K562 (cell line): Measurements from ENCODE around the gene PRPF38A. TPM values are rescaled to one million over a fixed set of nuclear protein-coding genes. Genes with fewer than 3 reads are reported as not detected.

ENCODE experiments used
- ATAC-seq: fragments of 200-7000 bp; cut with Tn5 transposase; 3 replicates; pipeline ENCODE4 v1.9.1; 2020; ENCODE audit warnings: moderate library complexity
- BruUV-seq: library from RNA; stranded (reverse); fragments of 400-500 nt; replicated peaks from 2 replicates; lab custom pipeline; 2021; lab: Mats Ljungman, UMichigan
- CTCF ChIA-PET: fragments of 300-600 bp; formaldehyde crosslinking; extraction: SDS; loops from one replicate; lab custom pipeline; 2021; ENCODE audit warnings: low intra/inter-chr PET ratio; lab: Yijun Ruan, JAX
- POLR2A ChIA-PET: fragments of 300-600, 350-650 bp; sonication (Branson Sonifier 250); formaldehyde crosslinking; extraction: SDS; loops from one replicate; lab custom pipeline; 2021; ENCODE audit warnings: antibody characterized with exemption, inconsistent platforms; lab: Yijun Ruan, JAX
- DNase-seq, 4 experiments: peaks; one replicate each; pipeline versions ENCODE4 v3.0.0 to v3.0.0-alpha.2; 2011 to 2018; ENCODE audit warnings: low spot score in 3 of 4, mixed read lengths in 3 of 4; ENCODE audit errors: extremely low read depth in 1 of 4
- FAIRE-seq: peaks from 2 replicates; lab custom pipeline; 2011; peaks lifted over from hg19 to GRCh38; lab: Jason Lieb, UNC
- H2AFZ ChIP-seq: 2 replicates; pipeline ENCODE4 v1.6.0; 2011; ENCODE audit warnings: low read depth, low read length, control low read depth, inconsistent platforms
- H3K27ac ChIP-seq: fragments of 200-600 bp; 3 replicates; pipeline ENCODE4 v1.8.0; 2011; ENCODE audit warnings: low read depth, mild to moderate bottlenecking, control low read depth, inconsistent platforms, low read length, moderate library complexity, mixed read lengths; ENCODE audit errors: extremely low read depth
- H3K27me3 ChIP-seq, 2 experiments: fragments of 300-600 bp in 1 of 2; 2 replicates in 1 of 2; 3 replicates in 1 of 2; pipeline versions ENCODE4 v1.6.0 to v1.8.0; 2011; ENCODE audit warnings: inconsistent platforms in 2 of 2, low read length in 2 of 2, mild to moderate bottlenecking in 1 of 2, mixed read lengths in 1 of 2, moderate library complexity in 1 of 2; ENCODE audit not compliant: control insufficient read depth in 2 of 2, insufficient read depth in 2 of 2
- H3K36me3 ChIP-seq: fragments of 300-600 bp; 3 replicates; pipeline ENCODE4 v1.8.0; 2011; ENCODE audit warnings: mild to moderate bottlenecking, low read length, inconsistent platforms; ENCODE audit not compliant: control insufficient read depth, insufficient read depth
- H3K4me1 ChIP-seq, 2 experiments: fragments of 200-600 bp in 1 of 2; replicated peaks in 1 of 2; 2 replicates in 1 of 2; 3 replicates in 1 of 2; pipeline versions ENCODE4 v1.5.1 to v1.8.0; 2011; ENCODE audit warnings: inconsistent platforms in 2 of 2, low read length in 2 of 2, mild to moderate bottlenecking in 1 of 2, mixed read lengths in 1 of 2, moderate library complexity in 1 of 2; ENCODE audit not compliant: control insufficient read depth in 2 of 2, insufficient read depth in 2 of 2
- H3K4me2 ChIP-seq: 2 replicates; pipeline ENCODE4 v1.6.1; 2011; ENCODE audit warnings: low read length, control low read depth, inconsistent platforms, mixed read lengths; ENCODE audit not compliant: insufficient read depth
- H3K4me3 ChIP-seq: fragments of 200-600 bp; sonication (generic), shearing (Covaris generic); 2 replicates; pipeline ENCODE4 v1.5.1; 2016; ENCODE audit warnings: control low read depth, inconsistent platforms
- H3K79me2 ChIP-seq: fragments of 200-600 bp; 3 replicates; pipeline ENCODE4 v1.8.0; 2011; ENCODE audit warnings: low read length, inconsistent platforms; ENCODE audit not compliant: control insufficient read depth, insufficient read depth
- H3K9ac ChIP-seq, 2 experiments: 2 replicates each; pipeline versions ENCODE4 v1.6.0 to v1.6.1; 2011; ENCODE audit warnings: low read depth in 2 of 2, low read length in 2 of 2, control low read depth in 1 of 2, inconsistent platforms in 1 of 2, mild to moderate bottlenecking in 1 of 2, mixed read lengths in 1 of 2; ENCODE audit not compliant: insufficient read depth in 1 of 2
- H3K9me1 ChIP-seq: one replicate; pipeline ENCODE4 v1.6.0; 2011; ENCODE audit warnings: inconsistent platforms, mild to moderate bottlenecking, low read length, moderate library complexity; ENCODE audit not compliant: control insufficient read depth, insufficient read depth
- H3K9me3 ChIP-seq: replicated peaks from 2 replicates; pipeline ENCODE4 v1.5.1; 2011; ENCODE audit warnings: low read depth, low read length, inconsistent platforms; ENCODE audit not compliant: control insufficient read depth, insufficient read depth
- H4K20me1 ChIP-seq: replicated peaks from 2 replicates; pipeline ENCODE4 v1.6.1; 2011; ENCODE audit warnings: low read length, inconsistent platforms, mixed read lengths; ENCODE audit not compliant: control insufficient read depth, insufficient read depth
- CEBPB ChIP-seq: fragments of 450-650 bp; IDR thresholded peaks from 2 replicates; pipeline ENCODE4 v1.6.1; 2016; ENCODE audit warnings: missing genetic modification characterization, missing compliant biosample characterization
- WGBS: fragments of 100-300 bp; shearing (Covaris generic); methylation state at CpG from one replicate; pipeline ENCODE4 v1.1.6; 2016; ENCODE audit warnings: low coverage, mixed read lengths; ENCODE audit not compliant: insufficient coverage; ENCODE audit errors: missing lambda C conversion rate; 5-methylcytosine and 5-hydroxymethylcytosine counted together
- in situ Hi-C: fragments of 300-500 bp; cut with MboI; formaldehyde crosslinking; loops from 4 replicates; pipeline ENCODE4 v1.15.0; 2018; ENCODE audit warnings: inconsistent platforms, mixed read lengths
- intact Hi-C: fragments of 100-400 bp; cut with micrococcal nuclease; formaldehyde crosslinking; loops from 2 replicates; pipeline ENCODE4 v1.14.2; 2022
- polyA plus RNA-seq, 8 experiments: library from polyadenylated mRNA; depleted of rRNA in 4 of 8; stranded (reverse) in 5 of 8; unstranded in 3 of 8; fragments of >200 nt; fragmentation: Nextera tagmentation in 2 of 8; fragmentation: Illumina TruSeq in 1 of 8; extraction: Ambion mirVana in 2 of 8; extraction: Trizol in 1 of 8; gene quantifications; 2 replicates each; pipeline versions ENCODE4 v1.2.1 to v1.2.3, GENCODE V29; 2011 to 2014; ENCODE audit warnings: inconsistent platforms in 1 of 8, missing spikeins in 1 of 8
- total RNA-seq, 7 experiments: library from RNA; depleted of rRNA in 6 of 7; stranded (reverse); fragments of >200 nt in 6 of 7; fragmentation: Illumina TruSeq in 2 of 7; extraction: Trizol in 2 of 7; gene quantifications; 2 replicates each; pipeline versions ENCODE4 v1.2.1 to v1.2.3, GENCODE V29; 2011 to 2021; ENCODE audit warnings: low replicate concordance in 1 of 7
- TF ChIP-seq, protein P1 (sequence below): IDR thresholded peaks from 3 replicates; pipeline ENCODE4 v1.6.1; 2011; ENCODE audit warnings: borderline replicate concordance, mild to moderate bottlenecking, moderate library complexity; ENCODE audit not compliant: insufficient read length; ENCODE audit errors: extremely low read depth
- TF ChIP-seq, protein P2 (sequence below): fragments of 450-650 bp; IDR thresholded peaks from 2 replicates; pipeline ENCODE4 v1.6.1; 2016; ENCODE audit warnings: low read depth

Gene PRPF38A
- total and polyA plus RNA-seq, 9 of the 15 experiments (the other 6 are each of a cell fraction or from before 2014, with no cell fraction given), result 53.6 to 198 (median 89.2) TPM

DNA sequence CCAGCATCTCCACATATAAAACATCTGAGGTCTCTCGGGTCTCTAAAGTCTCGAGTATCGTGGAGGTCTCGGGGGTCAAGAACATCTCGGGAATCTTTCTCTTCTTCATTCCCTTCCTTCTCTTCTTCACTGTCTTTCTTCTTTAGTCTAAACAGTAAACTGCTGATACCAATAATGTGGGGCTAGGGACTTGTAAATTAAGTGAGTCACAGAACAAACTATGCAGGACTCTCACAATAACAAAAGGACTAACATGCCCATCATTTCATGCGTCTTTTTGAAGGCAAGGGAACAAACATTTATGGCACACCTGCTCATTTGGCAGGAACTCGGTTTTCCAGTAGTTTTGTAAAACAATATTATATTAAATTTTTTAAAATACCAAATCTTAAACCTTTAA lies 32.4 kb downstream of the PRPF38A start (continued):
- TF ChIP-seq, protein P1, sequence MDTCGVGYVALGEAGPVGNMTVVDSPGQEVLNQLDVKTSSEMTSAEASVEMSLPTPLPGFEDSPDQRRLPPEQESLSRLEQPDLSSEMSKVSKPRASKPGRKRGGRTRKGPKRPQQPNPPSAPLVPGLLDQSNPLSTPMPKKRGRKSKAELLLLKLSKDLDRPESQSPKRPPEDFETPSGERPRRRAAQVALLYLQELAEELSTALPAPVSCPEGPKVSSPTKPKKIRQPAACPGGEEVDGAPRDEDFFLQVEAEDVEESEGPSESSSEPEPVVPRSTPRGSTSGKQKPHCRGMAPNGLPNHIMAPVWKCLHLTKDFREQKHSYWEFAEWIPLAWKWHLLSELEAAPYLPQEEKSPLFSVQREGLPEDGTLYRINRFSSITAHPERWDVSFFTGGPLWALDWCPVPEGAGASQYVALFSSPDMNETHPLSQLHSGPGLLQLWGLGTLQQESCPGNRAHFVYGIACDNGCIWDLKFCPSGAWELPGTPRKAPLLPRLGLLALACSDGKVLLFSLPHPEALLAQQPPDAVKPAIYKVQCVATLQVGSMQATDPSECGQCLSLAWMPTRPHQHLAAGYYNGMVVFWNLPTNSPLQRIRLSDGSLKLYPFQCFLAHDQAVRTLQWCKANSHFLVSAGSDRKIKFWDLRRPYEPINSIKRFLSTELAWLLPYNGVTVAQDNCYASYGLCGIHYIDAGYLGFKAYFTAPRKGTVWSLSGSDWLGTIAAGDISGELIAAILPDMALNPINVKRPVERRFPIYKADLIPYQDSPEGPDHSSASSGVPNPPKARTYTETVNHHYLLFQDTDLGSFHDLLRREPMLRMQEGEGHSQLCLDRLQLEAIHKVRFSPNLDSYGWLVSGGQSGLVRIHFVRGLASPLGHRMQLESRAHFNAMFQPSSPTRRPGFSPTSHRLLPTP, result no peak
- TF ChIP-seq, all 486 proteins: peak for 0

DNA sequence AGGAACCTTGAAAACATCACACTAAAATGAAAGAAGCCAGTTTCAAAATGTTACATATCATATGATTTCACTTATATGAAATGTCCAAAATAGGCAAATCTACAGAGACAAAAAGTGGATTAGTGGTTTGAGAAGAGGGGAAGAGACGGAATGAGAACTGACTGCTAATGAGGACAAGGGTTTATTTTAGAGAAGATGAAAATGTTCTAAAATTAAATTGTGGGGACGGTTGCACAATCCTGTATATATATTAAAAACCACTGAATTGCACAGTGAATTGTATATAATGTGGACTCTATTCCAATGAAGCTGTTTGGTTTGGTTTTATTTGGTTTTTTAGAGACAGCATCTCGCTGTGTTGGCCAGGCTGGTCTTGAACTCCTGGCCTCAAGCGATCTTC lies 35.6 kb downstream of the PRPF38A start:
- Histone ChIP-seq H3K36me3 (peaks cover 53% of the 10 kb centered on the region), H2AFZ (no peak overlapping the region), H3K4me2 (no peak overlapping the region), H3K79me2 (no peaks in the 10 kb centered on the region), H3K9ac (no peak overlapping the region), H3K4me1 (no peaks in the 10 kb centered on the region), H4K20me1 (no peaks in the 10 kb centered on the region), H3K27ac (no peak overlapping the region), H3K27me3 (no peaks in the 10 kb centered on the region), H3K9me1 (no peaks in the 10 kb centered on the region), H3K4me3 (no peak overlapping the region), H3K9me3 (no peaks in the 10 kb centered on the region)
- peak; percentile 21; the same call in 1 of the 2 replicates for TF ChIP-seq CEBPB (tag)
- TF ChIP-seq, protein P2, sequence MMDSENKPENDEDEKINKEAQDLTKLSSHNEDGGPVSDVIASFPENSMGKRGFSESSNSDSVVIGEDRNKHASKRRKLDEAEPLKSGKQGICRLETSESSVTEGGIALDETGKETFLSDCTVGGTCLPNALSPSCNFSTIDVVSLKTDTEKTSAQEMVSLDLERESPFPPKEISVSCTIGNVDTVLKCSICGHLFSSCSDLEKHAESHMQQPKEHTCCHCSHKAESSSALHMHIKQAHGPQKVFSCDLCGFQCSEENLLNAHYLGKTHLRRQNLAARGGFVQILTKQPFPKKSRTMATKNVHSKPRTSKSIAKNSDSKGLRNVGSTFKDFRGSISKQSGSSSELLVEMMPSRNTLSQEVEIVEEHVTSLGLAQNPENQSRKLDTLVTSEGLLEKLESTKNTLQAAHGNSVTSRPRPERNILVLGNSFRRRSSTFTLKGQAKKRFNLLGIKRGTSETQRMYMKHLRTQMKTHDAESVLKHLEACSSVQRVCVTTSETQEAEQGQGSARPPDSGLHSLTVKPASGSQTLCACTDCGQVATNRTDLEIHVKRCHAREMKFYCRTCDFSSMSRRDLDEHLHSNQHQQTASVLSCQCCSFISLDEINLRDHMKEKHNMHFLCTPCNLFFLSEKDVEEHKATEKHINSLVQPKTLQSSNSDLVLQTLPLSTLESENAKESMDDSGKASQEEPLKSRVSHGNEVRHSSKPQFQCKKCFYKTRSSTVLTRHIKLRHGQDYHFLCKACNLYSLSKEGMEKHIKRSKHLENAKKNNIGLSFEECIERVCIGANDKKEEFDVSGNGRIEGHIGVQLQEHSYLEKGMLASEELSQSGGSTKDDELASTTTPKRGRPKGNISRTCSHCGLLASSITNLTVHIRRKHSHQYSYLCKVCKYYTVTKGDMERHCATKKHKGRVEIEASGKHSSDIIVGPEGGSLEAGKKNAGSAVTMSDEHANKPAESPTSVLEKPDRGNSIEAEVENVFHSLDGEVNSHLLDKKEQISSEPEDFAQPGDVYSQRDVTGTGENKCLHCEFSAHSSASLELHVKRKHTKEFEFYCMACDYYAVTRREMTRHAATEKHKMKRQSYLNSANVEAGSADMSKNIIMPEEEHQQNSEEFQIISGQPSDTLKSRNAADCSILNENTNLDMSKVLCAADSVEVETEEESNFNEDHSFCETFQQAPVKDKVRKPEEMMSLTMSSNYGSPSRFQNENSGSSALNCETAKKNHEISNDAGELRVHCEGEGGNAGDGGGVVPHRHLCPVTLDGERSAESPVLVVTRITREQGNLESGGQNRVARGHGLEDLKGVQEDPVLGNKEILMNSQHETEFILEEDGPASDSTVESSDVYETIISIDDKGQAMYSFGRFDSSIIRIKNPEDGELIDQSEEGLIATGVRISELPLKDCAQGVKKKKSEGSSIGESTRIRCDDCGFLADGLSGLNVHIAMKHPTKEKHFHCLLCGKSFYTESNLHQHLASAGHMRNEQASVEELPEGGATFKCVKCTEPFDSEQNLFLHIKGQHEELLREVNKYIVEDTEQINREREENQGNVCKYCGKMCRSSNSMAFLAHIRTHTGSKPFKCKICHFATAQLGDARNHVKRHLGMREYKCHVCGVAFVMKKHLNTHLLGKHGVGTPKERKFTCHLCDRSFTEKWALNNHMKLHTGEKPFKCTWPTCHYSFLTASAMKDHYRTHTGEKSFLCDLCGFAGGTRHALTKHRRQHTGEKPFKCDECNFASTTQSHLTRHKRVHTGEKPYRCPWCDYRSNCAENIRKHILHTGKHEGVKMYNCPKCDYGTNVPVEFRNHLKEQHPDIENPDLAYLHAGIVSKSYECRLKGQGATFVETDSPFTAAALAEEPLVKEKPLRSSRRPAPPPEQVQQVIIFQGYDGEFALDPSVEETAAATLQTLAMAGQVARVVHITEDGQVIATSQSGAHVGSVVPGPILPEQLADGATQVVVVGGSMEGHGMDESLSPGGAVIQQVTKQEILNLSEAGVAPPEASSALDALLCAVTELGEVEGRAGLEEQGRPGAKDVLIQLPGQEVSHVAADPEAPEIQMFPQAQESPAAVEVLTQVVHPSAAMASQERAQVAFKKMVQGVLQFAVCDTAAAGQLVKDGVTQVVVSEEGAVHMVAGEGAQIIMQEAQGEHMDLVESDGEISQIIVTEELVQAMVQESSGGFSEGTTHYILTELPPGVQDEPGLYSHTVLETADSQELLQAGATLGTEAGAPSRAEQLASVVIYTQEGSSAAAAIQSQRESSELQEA, result no peak
- intact Hi-C loops, result no loop called here
- DNase-seq, result no peak
- FAIRE-seq, result no peak
- POLR2A ChIA-PET, result no interaction called here
- CTCF ChIA-PET, result no interaction called here
- no TSS peak for BruUV-seq
- no peak for ATAC-seq
- in situ Hi-C loops, result no loop called here
- WGBS, result 90% methylated on average over 4 of the region's 4 CpGs
